NCI-H446 treated with DMSO at 0.1 percent for 48 hours (cell line): ENCODE results near the gene NSUN4.
"Not testable (repeated sequence)": the region's sequence is repeated elsewhere in the genome, so short reads cannot be mapped to it uniquely, and the experiment has no call there.

Experiments
- DNase-seq: peaks from one replicate; lab custom pipeline; 2025; lab: John Stamatoyannopoulos, UW

NSUN4 gene

DNA sequence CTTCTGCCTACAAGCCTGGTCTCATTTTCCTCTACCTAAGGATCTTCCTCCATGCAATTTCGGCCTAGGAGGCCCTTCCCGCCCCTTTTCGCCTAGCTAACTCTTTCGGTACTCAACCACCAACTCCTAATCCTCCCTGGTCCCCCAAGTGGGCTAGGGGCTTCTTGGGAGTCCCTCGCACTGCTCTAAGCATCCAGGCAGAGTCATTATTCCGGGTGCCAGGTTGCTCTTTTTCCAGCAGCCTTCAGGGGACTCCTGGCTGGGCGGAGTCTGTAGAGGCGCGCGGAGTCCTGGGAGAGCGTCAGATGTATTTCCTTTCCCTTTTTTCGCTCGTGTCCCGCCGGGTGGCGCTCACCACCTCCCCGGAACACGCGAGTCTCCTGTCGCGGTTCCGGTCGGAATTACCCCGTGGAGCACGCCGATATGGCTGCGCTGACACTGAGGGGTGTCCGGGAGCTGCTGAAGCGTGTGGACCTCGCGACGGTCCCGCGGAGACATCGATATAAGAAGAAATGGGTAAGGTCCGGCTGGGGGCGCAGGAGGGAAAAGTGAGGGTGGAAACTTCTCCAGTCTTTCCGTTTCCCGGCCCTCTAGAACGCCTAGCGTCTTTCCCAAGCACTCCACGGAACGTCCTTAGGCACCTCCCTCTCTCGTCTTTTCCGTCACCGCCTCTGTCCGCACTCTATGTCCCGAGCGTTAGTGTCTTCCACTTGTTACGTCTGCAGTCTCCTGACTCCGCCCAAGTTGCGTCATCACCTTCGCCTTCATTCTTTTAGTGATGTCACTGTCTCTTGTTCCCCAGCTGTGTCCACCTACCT lies at the start of gene NSUN4:
TSS of gene NSUN4 (plus strand) at position 404 of the 818 bp plus-strand sequence. CDS start at position 424, 20 bp downstream.
- DNase-seq: peak; percentile 88

DNA sequence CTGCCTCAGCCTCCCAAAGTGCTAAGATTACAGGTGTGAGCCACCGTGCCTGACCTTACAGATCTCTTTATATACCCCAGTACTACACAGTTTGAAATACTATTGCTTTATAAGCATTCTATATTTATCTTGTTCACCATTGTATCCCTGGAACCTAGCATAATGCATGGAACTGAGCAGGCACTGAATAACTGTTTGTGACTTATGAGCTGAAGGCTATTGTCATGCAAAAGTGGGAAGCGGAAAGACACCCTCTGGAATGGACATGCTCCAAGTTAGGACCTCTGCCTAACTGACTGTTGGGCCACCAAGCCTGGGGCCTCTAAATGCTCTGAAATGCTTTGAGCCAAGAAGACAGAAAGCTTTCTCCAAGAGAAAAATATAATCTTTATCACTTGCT lies 45.3 kb upstream of the NSUN4 start:
- DNase-seq: no peak

DNA sequence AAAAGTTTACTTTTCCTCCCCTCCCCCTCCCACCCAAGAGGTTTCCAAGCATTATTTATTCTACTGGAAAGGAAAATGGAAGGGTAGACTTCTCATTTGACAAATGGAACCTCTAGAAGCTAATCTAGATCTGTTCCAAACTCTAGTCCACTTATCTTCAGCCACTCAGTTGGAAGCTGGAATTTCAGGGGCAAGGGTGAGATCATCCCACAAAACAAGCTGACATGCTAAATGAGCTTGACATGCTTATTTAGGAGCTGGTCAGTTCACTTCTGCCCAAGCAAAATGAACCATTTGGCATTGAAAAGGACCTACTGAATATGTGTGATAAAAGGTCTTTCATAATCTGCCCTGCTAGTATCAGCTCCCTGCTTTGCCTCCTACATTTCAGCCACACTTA lies 42.2 kb upstream of the NSUN4 start:
- no peak for DNase-seq

DNA sequence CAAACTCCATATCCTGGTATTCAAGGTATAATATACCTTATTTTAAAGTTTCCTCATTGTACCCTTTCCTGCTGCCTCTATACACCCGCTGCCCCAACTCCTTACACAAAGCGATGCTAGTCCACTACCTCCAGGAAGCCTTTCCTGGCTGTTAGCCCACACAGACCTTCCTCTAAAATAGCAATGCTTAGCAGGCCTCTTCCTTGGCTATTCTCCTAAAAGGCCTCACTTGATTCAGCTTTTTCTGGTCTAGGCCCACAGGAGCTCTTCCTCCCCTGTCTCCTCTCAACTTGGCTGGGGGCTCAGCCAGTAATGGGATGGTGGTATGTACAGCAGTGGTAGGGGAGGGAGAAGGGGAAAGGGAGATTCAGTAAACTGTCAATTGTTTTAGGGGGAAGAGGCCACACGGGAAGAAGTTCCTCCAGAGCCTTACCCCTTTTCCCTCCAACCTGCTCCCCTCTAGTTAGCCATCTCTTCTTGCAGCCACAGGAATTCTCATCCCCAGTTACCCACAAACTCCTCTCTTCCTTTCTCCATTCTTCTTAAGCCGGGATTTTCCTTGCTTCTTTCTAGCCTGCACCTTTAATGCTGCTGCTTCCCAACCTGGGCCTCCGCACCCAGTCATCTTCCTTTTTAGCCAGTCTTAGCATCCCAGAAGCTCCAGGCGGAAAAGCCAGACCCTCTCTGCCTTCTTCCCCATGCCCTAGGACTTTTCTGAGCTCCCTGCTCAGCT lies 39.8 kb upstream of the NSUN4 start:
- peak; percentile 4 for DNase-seq

DNA sequence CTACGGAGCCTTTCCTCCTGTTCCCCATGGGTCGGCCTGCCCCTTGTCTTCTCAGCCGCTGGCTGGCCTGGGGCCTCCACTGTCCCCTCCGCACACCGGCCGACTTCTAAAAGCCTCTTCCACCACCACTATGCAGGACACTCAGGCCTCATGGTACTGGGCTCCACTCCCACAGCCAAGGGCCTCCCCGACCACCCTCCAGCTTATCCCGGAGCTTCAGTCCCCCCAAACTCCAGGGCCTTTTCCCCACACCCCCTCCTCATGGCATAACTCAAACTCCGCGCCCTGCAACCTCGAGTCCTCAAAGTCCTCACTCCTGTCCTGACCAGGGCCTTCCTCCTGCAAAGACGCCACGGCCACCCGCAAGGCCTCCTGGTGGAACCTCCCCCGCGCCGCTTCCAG lies 39.2 kb upstream of the NSUN4 start:
- no peak for DNase-seq

DNA sequence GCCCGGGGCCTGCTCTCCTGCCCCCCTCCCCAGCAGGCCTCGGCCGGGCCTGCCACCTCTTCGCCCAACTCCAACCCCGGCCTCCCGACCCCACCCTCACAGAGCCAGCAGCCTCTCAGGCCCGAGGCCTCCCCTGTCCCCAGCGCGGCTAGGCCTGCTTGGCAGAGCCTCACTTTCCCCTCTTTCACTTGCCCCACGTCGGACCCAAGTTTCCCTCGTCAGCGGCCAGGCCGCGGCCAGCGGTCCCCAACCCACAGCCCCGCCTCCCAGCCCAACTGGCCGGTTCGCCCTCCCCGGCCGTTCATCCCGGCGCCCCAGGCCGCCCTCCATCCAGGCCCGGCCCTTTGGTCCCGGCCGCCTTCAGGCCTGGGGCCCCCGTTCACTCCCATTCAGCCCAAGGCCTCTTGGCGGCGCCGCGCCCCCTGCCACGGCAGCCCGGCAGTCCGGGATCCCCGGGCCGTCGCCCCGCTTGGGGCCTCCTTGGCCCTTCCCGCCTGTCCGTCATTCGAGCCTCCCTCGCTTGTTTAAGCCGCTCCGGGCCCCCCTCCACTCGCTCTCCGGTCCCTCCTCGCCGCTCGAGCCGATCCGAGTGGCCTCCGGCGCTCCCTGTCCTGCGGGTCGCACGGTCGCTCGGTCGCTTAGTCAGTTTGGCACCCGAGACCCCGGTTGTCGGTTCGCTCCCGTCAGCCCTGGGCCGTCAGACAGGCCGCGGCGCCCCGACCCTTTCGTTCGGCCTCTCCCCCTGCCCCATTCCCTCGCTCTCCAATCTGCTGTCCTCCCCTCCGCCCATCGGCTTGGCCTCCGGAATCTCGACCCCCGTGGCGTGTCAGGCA lies 38.6 kb upstream of the NSUN4 start:
- peak; percentile 1 for DNase-seq

DNA sequence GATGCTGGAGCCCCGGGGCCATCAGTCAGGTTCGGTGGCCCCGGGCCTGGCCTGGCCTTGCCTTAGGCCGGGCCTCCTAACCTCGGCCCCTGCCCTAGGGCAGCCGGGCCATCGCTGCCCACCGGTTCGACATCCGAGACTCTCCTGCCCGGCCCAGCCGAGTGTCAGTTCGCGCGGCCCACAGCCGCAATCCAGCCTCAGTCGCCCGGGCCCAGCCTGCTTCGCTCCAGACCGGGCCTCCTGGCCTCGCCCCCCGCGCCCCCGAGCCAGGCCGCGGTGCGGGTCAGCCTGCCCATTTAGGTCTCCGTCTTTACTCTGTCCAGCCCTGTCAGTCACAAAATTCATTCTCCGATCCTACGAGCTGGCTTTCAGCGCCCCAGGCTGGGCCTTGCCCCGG lies 38.0 kb upstream of the NSUN4 start:
- DNase-seq: no peak

DNA sequence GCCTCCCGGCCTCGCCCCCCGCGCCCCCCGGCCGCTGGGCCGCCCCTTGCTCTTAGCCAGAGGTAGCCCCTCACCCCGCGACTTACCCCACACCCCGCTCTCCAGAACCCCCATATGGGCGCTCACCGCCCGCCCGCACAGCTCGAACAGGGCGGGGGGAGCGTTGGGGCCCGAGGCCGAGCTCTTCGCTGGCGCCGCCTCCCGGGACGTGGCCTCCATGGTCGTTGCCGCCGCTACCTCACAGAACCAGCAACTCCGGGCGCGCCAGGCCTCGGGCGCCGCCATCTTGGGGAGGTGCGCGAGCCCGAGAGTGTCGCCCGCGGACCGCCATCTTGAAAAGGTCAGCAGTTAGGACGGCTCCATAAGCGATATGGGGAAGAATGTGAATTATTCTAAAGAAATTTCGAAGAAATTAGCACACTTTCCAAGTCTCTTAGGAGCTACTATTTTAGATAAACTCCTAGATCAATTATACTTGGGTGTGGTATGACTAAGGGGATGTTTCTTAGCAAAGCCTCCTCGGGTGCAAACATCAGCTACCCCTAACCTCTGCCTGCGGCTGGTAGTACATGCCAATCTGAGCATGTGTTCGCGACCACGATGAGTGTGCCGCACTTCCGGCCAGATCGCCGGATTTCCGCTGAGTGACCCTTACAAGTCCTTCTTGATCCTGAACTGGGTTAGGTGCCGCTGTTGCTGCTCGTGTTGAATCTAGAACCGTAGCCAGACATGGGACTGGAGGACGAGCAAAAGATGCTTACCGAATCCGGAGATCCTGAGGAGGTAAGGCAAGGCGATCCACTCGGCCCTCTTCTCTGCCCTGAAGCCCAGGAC lies 37.4 kb upstream of the NSUN4 start, which contains the start of the genes LRRC41 and UQCRH:
TSS of gene LRRC41 (minus strand) at position 579 of the 834 bp plus-strand sequence. CDS start at position 285, 294 bp downstream.
TSS of gene UQCRH (plus strand) at position 661 of the 834 bp plus-strand sequence. CDS start at position 730, 69 bp downstream.
- DNase-seq: peak; percentile 97

DNA sequence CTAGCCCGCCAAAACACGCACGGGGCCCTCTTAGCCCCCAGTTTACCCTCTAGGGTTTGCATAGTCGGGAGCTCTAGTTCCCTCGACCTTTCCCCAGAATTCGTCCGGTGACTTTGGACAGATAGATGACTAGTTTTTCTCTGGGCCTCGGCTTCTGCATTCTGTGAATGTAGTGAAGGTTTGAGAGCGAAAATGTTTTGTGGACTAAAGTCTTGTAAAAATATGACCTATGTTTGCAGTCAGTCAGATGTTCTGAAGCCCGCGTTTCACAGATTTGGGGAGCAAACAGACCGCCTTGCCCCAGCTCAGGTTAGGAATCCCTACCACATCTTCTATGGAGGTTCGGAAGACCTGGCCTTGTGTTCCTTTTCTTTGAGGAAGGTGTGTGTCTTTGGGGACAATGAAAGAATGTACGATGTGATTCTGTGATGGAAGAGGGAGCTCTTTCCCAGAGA lies 36.7 kb upstream of the NSUN4 start:
- DNase-seq: no peak

DNA sequence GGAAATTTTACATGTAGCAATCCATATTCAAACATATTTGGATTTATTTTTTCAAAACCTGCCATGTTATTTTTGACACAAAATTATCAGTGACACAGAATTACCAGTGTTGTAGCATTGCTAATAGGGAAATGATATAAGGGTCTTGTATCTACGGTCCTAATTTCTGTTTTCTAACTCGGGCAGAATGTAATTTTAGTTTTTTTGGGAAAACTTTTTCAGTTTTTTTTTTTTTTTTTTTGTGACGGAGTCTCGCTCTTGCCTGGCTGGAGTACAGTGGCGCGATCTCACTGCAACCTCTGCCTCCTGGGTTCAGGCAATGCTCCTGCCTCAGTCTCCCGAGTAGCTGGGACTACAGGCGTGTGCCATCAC lies 34.5 kb upstream of the NSUN4 start:
- DNase-seq: no peak

DNA sequence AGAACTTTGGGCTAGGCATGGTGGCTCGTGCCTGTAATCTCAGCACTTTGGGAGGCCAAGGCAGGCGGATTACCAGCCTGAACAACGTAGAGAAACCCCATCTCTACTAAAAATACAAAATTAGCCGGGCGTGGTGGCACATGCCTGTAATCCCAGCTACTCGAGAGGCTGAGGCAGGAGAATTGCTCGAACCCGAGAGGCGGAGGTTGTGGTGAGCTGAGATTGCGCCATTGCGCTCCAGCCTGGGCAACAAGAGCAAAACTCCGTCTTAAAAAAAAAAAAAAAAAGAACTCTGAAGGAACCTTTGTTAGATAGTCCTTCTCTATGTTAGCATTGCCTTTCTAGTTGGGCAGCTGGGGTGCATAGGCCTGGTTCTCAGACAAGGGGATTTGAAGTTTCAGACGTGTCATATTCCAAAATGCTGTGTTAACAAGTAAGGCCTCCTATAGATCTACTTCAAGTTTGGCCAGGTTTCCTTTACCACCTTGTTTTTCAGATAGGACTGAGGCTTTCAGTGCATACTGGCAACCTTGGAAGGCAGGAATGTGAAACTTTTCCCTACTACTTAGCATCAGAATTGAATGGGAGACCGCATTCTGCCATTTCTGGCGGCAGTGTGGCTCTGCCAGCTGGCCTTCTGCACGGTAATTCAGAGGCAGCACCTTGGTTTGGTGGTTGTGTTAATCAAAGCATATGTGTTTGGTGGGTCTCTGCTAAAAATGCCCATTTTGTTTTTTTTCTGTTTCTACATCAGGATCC lies 31.0 kb upstream of the NSUN4 start:
- no peak for DNase-seq

GRCh38 chr1:46310321-46310720 lies 30.3 kb upstream of the NSUN4 start:
- DNase-seq: no peak

- DNase-seq: no peak
These were observed 24.8 kb upstream of the NSUN4 start for GRCh38 chr1:46315669-46316403.

- DNase-seq: no peak
These were observed 23.3 kb upstream of the NSUN4 start for GRCh38 chr1:46317323-46317722.

- not testable (repeated sequence) for DNase-seq
These were observed 21.3 kb upstream of the NSUN4 start for GRCh38 chr1:46319301-46319700.

- DNase-seq: not testable (repeated sequence)
These were observed 20.4 kb upstream of the NSUN4 start for GRCh38 chr1:46319960-46320914.

- not testable (repeated sequence) for DNase-seq
These were observed 18.4 kb upstream of the NSUN4 start for GRCh38 chr1:46322191-46322590.

GRCh38 chr1:46325285-46326076 lies 15.1 kb upstream of the NSUN4 start:
- not testable (repeated sequence) for DNase-seq
